Endodermal cell (in vitro differentiated cells): Measurements from ENCODE around the gene KLF14. TPM values are rescaled to one million over a fixed set of nuclear protein-coding genes. Genes with fewer than 3 reads are reported as not detected.

ENCODE experiments used
- DNase-seq: peaks from one replicate; pipeline ENCODE4 v3.0.0-alpha.2; 2017
- H3K27ac ChIP-seq: 2 replicates; pipeline ENCODE4 v1.5.1; 2013; ENCODE audit warnings: mild to moderate bottlenecking, low read depth, low read length, moderate library complexity
- H3K27me3 ChIP-seq: 2 replicates; pipeline ENCODE4 v1.6.1; 2013; ENCODE audit warnings: mild to moderate bottlenecking, low read length, moderate library complexity; ENCODE audit not compliant: insufficient read depth, control insufficient read depth, poor library complexity, severe bottlenecking
- H3K36me3 ChIP-seq: 2 replicates; pipeline ENCODE4 v1.7.0; 2013; ENCODE audit warnings: mild to moderate bottlenecking, low read length, moderate library complexity; ENCODE audit not compliant: control insufficient read depth, insufficient read depth
- H3K4me1 ChIP-seq: one replicate; pipeline ENCODE4 v1.7.0; 2013; ENCODE audit warnings: low read length; ENCODE audit not compliant: control insufficient read depth, insufficient read depth
- H3K4me3 ChIP-seq: 2 replicates; pipeline ENCODE4 v1.5.1; 2013; ENCODE audit warnings: mild to moderate bottlenecking, low read length, moderate library complexity
- H3K9ac ChIP-seq: 2 replicates; pipeline ENCODE4 v1.6.1; 2013; ENCODE audit warnings: mild to moderate bottlenecking, low read length, moderate library complexity; ENCODE audit not compliant: poor library complexity, severe bottlenecking; ENCODE audit errors: extremely low read depth
- H3K9me3 ChIP-seq: 2 replicates; pipeline ENCODE4 v1.6.1; 2013; ENCODE audit warnings: mild to moderate bottlenecking, low read length, moderate library complexity; ENCODE audit not compliant: control insufficient read depth
- H3K27ac Mint-ChIP-seq: 2 replicates; pipeline ENCODE4 v1.8.0; 2020; ENCODE audit warnings: mixed read lengths
- H3K27me3 Mint-ChIP-seq: 2 replicates; pipeline ENCODE4 v1.8.0; 2021; ENCODE audit warnings: mild to moderate bottlenecking, mixed read lengths; ENCODE audit not compliant: insufficient read depth
- H3K36me3 Mint-ChIP-seq: 2 replicates; pipeline ENCODE4 v1.8.0; 2020; ENCODE audit warnings: low read depth, mixed read lengths
- H3K4me1 Mint-ChIP-seq: 2 replicates; pipeline ENCODE4 v1.8.0; 2020; ENCODE audit warnings: mixed read lengths
- H3K4me3 Mint-ChIP-seq: 2 replicates; pipeline ENCODE4 v1.8.0; 2020; ENCODE audit warnings: mild to moderate bottlenecking, moderate library complexity, mixed read lengths
- H3K9me3 Mint-ChIP-seq: 2 replicates; pipeline ENCODE4 v1.8.0; 2020; ENCODE audit warnings: mild to moderate bottlenecking, mixed read lengths
- CTCF ChIP-seq: fragments of 200-600 bp; sonication (generic); conservative IDR thresholded peaks from 2 replicates; pipeline ENCODE4 v1.5.0; 2021; ENCODE audit warnings: antibody characterized with exemption, mild to moderate bottlenecking
- WGBS, 2 experiments: methylation state at CpG; one replicate each; pipeline versions ENCODE4 v1.1.5 to v1.1.7; 2013; ENCODE audit warnings: missing lambda C conversion rate in 2 of 2, mixed read lengths in 1 of 2; ENCODE audit not compliant: insufficient coverage in 1 of 2, insufficient read length in 1 of 2; 5-methylcytosine and 5-hydroxymethylcytosine counted together
- total RNA-seq, 2 donors: library from RNA; stranded (reverse); fragmentation: NEBNext Ultra II Directional in 1 of 2; extraction: Animal tissue kit (Norgen Biotek cat#: 25700) in 1 of 2; gene quantifications; 2 replicates in 1 of 2; 3 replicates in 1 of 2; pipeline ENCODE4 v1.2.1, GENCODE V29; 2021

KLF14 gene
- total RNA-seq, 2 donors from 2014 or later = not detected

- Histone ChIP-seq H3K27ac (no peak overlapping the region), H3K36me3 (no peaks in the 10 kb centered on the region), H3K9me3 (no peaks in the 10 kb centered on the region), H3K4me3 (no peak overlapping the region), H3K9ac (no peak overlapping the region), H3K4me1 (no peaks in the 10 kb centered on the region), H3K27me3 (peaks cover 9% of the 10 kb centered on the region)
- Mint-ChIP-seq H3K27me3 (peaks cover 5% of the 10 kb centered on the region), H3K4me1 (peaks cover 7% of the 10 kb centered on the region), H3K4me3 (no peak overlapping the region), H3K36me3 (no peaks in the 10 kb centered on the region), H3K9me3 (no peaks in the 10 kb centered on the region), H3K27ac (no peak overlapping the region)
- no peak for DNase-seq
- no peak for TF ChIP-seq CTCF
- 85 to 96% methylated on average over 1 to 2 of the region's 2 CpGs for WGBS, 2 experiments
Measured at GRCh38 chr7:130756316-130756715, 22.3 kb upstream of the KLF14 start.

- peaks cover 5% of the 10 kb centered on the region for H3K27me3 Mint-ChIP-seq
- DNase-seq = no peak
- 84 to 89% methylated on average over 7 to 8 of the region's 8 CpGs for WGBS, 2 experiments
- no peak overlapping the region for H3K9ac ChIP-seq
- H3K27ac ChIP-seq = no peak overlapping the region
- H3K4me1 ChIP-seq = no peaks in the 10 kb centered on the region
- no peak overlapping the region for H3K27ac Mint-ChIP-seq
- H3K36me3 Mint-ChIP-seq = no peaks in the 10 kb centered on the region
- H3K4me1 Mint-ChIP-seq = peaks cover 7% of the 10 kb centered on the region
- TF ChIP-seq CTCF = no peak
- H3K27me3 ChIP-seq = peaks cover 9% of the 10 kb centered on the region
- no peak overlapping the region for H3K4me3 Mint-ChIP-seq
- H3K36me3 ChIP-seq = no peaks in the 10 kb centered on the region
- no peaks in the 10 kb centered on the region for H3K9me3 ChIP-seq
- H3K4me3 ChIP-seq = no peak overlapping the region
- no peaks in the 10 kb centered on the region for H3K9me3 Mint-ChIP-seq
Measured at GRCh38 chr7:130752424-130752823, 18.4 kb upstream of the KLF14 start.

GRCh38 chr7:130750755-130751154 lies 16.7 kb upstream of the KLF14 start:
- Mint-ChIP-seq H3K36me3 (no peaks in the 10 kb centered on the region), H3K27ac (no peak overlapping the region), H3K4me3 (no peak overlapping the region), H3K27me3 (peaks cover 5% of the 10 kb centered on the region), H3K4me1 (peaks cover 7% of the 10 kb centered on the region), H3K9me3 (no peaks in the 10 kb centered on the region)
- Histone ChIP-seq H3K9me3 (no peaks in the 10 kb centered on the region), H3K4me1 (no peaks in the 10 kb centered on the region), H3K4me3 (no peak overlapping the region), H3K27ac (no peak overlapping the region), H3K36me3 (no peaks in the 10 kb centered on the region), H3K27me3 (peaks cover 13% of the 10 kb centered on the region), H3K9ac (no peak overlapping the region)
- no peak for DNase-seq
- 83 to 89% methylated on average over 2 to 3 of the region's 3 CpGs for WGBS, 2 experiments
- no peak for TF ChIP-seq CTCF
